HUES48 (cell line): ENCODE data around the gene CTNNAL1.
A peak's percentile ranks its signal among the peaks of the same experiment; 100 is the strongest.

Experiments used
- H3K27ac ChIP-seq: one replicate; pipeline ENCODE4 v1.7.0; 2013; ENCODE audit warnings: low read depth, low read length, inconsistent platforms
- H3K27me3 ChIP-seq: 2 replicates; pipeline ENCODE4 v1.6.1; 2013; ENCODE audit warnings: mild to moderate bottlenecking, low read length; ENCODE audit not compliant: control insufficient read depth, insufficient read depth
- H3K36me3 ChIP-seq: 2 replicates; pipeline ENCODE4 v1.6.1; 2013; ENCODE audit warnings: low read length; ENCODE audit not compliant: control insufficient read depth, insufficient read depth
- H3K4me1 ChIP-seq: 2 replicates; pipeline ENCODE4 v1.6.1; 2013; ENCODE audit warnings: mild to moderate bottlenecking, low read length; ENCODE audit not compliant: control insufficient read depth, insufficient read depth
- H3K4me3 ChIP-seq: 2 replicates; pipeline ENCODE4 v1.5.1; 2013; ENCODE audit warnings: mild to moderate bottlenecking, low read depth, low read length
- H3K9ac ChIP-seq: 2 replicates; pipeline ENCODE4 v1.6.1; 2013; ENCODE audit warnings: mild to moderate bottlenecking, low read depth, low read length, moderate library complexity
- H3K9me3 ChIP-seq: 2 replicates; pipeline ENCODE4 v1.6.1; 2013; ENCODE audit warnings: low read length; ENCODE audit not compliant: control insufficient read depth, insufficient read depth

The CTNNAL1 gene

GRCh38 chr9:108956631-108957026 lies 56.7 kb downstream of the CTNNAL1 start:
- no peaks in the 10 kb centered on the region for H3K27me3 ChIP-seq
- H3K4me1 ChIP-seq: no peaks in the 10 kb centered on the region
- no peak overlapping the region for H3K27ac ChIP-seq
- no peak overlapping the region for H3K9ac ChIP-seq
- no peaks in the 10 kb centered on the region for H3K9me3 ChIP-seq
- peaks cover 16% of the 10 kb centered on the region for H3K36me3 ChIP-seq
- no peak overlapping the region for H3K4me3 ChIP-seq

- Histone ChIP-seq H3K27ac (no peak overlapping the region), H3K9ac (no peak overlapping the region; the same call in 1 of the 2 replicates), H3K36me3 (peaks cover 15% of the 10 kb centered on the region), H3K9me3 (no peaks in the 10 kb centered on the region), H3K4me3 (no peak overlapping the region), H3K4me1 (no peaks in the 10 kb centered on the region), H3K27me3 (no peaks in the 10 kb centered on the region)
These were observed 57.2 kb downstream of the CTNNAL1 start for GRCh38 chr9:108956022-108956630.

GRCh38 chr9:108953983-108954574 lies 59.2 kb downstream of the CTNNAL1 start:
- H3K4me3 ChIP-seq: no peak overlapping the region
- H3K9ac ChIP-seq: no peak overlapping the region
- no peaks in the 10 kb centered on the region for H3K9me3 ChIP-seq
- no peak overlapping the region for H3K27ac ChIP-seq
- no peaks in the 10 kb centered on the region for H3K4me1 ChIP-seq
- H3K27me3 ChIP-seq: no peaks in the 10 kb centered on the region
- peaks cover 10% of the 10 kb centered on the region for H3K36me3 ChIP-seq

GRCh38 chr9:108951578-108951977 lies 61.7 kb downstream of the CTNNAL1 start:
- Histone ChIP-seq H3K27ac (no peak overlapping the region), H3K36me3 (peaks cover 10% of the 10 kb centered on the region), H3K4me3 (no peak overlapping the region), H3K9me3 (no peaks in the 10 kb centered on the region), H3K4me1 (no peaks in the 10 kb centered on the region), H3K9ac (no peak overlapping the region), H3K27me3 (no peaks in the 10 kb centered on the region)

GRCh38 chr9:108950168-108950567 lies 63.1 kb downstream of the CTNNAL1 start:
- no peak overlapping the region for H3K9ac ChIP-seq
- H3K36me3 ChIP-seq: peaks cover 10% of the 10 kb centered on the region
- H3K4me1 ChIP-seq: no peaks in the 10 kb centered on the region

GRCh38 chr9:108939975-108940374 lies 73.3 kb downstream of the CTNNAL1 start:
- Histone ChIP-seq H3K36me3 (peaks cover 58% of the 10 kb centered on the region), H3K27me3 (no peaks in the 10 kb centered on the region), H3K4me1 (no peaks in the 10 kb centered on the region), H3K9ac (no peak overlapping the region), H3K9me3 (no peaks in the 10 kb centered on the region), H3K27ac (no peak overlapping the region), H3K4me3 (no peak overlapping the region)

More at GRCh38 chr9:108950168-108950567, 63.1 kb downstream of the CTNNAL1 start:
- Histone ChIP-seq H3K4me3 (no peak overlapping the region), H3K27me3 (no peaks in the 10 kb centered on the region), H3K9me3 (no peaks in the 10 kb centered on the region), H3K27ac (no peak overlapping the region)

GRCh38 chr9:108937561-108938305 lies 75.6 kb downstream of the CTNNAL1 start:
- Histone ChIP-seq H3K4me3 (no peak overlapping the region), H3K36me3 (peaks cover 43% of the 10 kb centered on the region), H3K27me3 (no peaks in the 10 kb centered on the region)

GRCh38 chr9:108934323-108934893 lies 78.9 kb downstream of the CTNNAL1 start, which contains the start of gene ABITRAM:
Gene ABITRAM, plus strand, starts transcription at chr9:108934400. Its CDS starts 87 bp downstream, at chr9:108934487.
- Histone ChIP-seq H3K27me3 (no peaks in the 10 kb centered on the region), H3K27ac (peak within 1 kb of the TSS; percentile 93), H3K4me1 (peaks cover 7% of the 10 kb centered on the region; the same call in 1 of the 2 replicates), H3K9me3 (no peaks in the 10 kb centered on the region), H3K36me3 (peaks cover 24% of the 10 kb centered on the region), H3K4me3 (peak within 1 kb of the TSS; percentile 99), H3K9ac (peak within 1 kb of the TSS; percentile 74)

More at GRCh38 chr9:108937561-108938305, 75.6 kb downstream of the CTNNAL1 start:
- peaks cover 5% of the 10 kb centered on the region; the same call in 1 of the 2 replicates for H3K4me1 ChIP-seq
- no peaks in the 10 kb centered on the region for H3K9me3 ChIP-seq
- H3K27ac ChIP-seq: no peak overlapping the region
- H3K9ac ChIP-seq: no peak overlapping the region

- H3K36me3 ChIP-seq: peaks cover 25% of the 10 kb centered on the region
- H3K4me3 ChIP-seq: peak within 1 kb of the TSS; percentile 99
- H3K27me3 ChIP-seq: no peaks in the 10 kb centered on the region
- peak within 1 kb of the TSS; percentile 93 for H3K27ac ChIP-seq
- no peaks in the 10 kb centered on the region for H3K9me3 ChIP-seq
- peak within 1 kb of the TSS; percentile 74 for H3K9ac ChIP-seq
- peaks cover 7% of the 10 kb centered on the region; the same call in 1 of the 2 replicates for H3K4me1 ChIP-seq
These were observed 79.5 kb downstream of the CTNNAL1 start, which contains the start of gene ELP1 for GRCh38 chr9:108933718-108934322. Gene ELP1, minus strand, starts transcription at chr9:108934124. Its CDS starts 2,978 bp downstream, at chr9:108931146.

- Histone ChIP-seq H3K27me3 (no peaks in the 10 kb centered on the region), H3K4me3 (peak overlapping the region; percentile 99), H3K27ac (peak overlapping the region; percentile 93), H3K4me1 (peaks cover 7% of the 10 kb centered on the region; the same call in 1 of the 2 replicates), H3K9ac (peak overlapping the region; percentile 74), H3K36me3 (peaks cover 28% of the 10 kb centered on the region), H3K9me3 (no peaks in the 10 kb centered on the region)
These were observed 80.0 kb downstream of the CTNNAL1 start for GRCh38 chr9:108933231-108933717.
